Measurements from ENCODE around the gene YY1. TPM values are rescaled to one million over a fixed set of nuclear protein-coding genes. Genes with fewer than 3 reads are reported as not detected.

The YY1 gene
- total and polyA plus RNA-seq, 9 of the 15 experiments (the other 6 are each of a cell fraction or from before 2014, with no cell fraction given): 20.8 to 74.2 (median 46.7) TPM

- TF ChIP-seq VEZF1 (CRISPR knock-in tag; IDR thresholded peaks at IDR 0.05) (peak; percentile 42; the same call in 1 of the 2 replicates), BACH1 (tag; IDR thresholded peaks at IDR 0.05) (no peak), LARP7 (IDR thresholded peaks at IDR 0.05) (no peak), ZEB2 (IDR thresholded peaks at IDR 0.05) (no peak), TCF7L2 (IDR thresholded peaks at IDR 0.05; ENCODE audit: low read depth, low read length) (no peak), TRIM25 (IDR thresholded peaks at IDR 0.05; ENCODE audit: borderline replicate concordance) (no peak), ZNF766 (CRISPR knock-in tag; conservative IDR thresholded peaks at IDR 0.05) (no peak), SIX5 (IDR thresholded peaks at IDR 0.05; ENCODE audit: borderline replicate concordance in 1 of 2, insufficient read depth in 1 of 2, low read depth in 1 of 2, low read length in 2 of 2) (no peak), MIER1 (IDR thresholded peaks at IDR 0.05; ENCODE audit: low read depth) (no peak), DACH1 (IDR thresholded peaks at IDR 0.05; ENCODE audit: partially characterized antibody) (no peak), NEUROD1 (IDR thresholded peaks at IDR 0.05; ENCODE audit: borderline replicate concordance, low read depth, low read length, partially characterized antibody) (no peak), CHD7 (IDR thresholded peaks at IDR 0.05; ENCODE audit: low read depth, low read length) (no peak)
Measured at GRCh38 chr14:100317912-100318808, 79.2 kb downstream of the YY1 start (continued).
